ENCODE data around the gene ANGPTL1.

Gene ANGPTL1

GRCh38 chr1:178802873-178803272, 68.0 kb downstream of the ANGPTL1 start:
- DNase-seq (ENCODE audit: low read depth), result no peak
- H3K4me3 ChIP-seq (replicated peaks; ENCODE audit: low read depth, low read length), result no peak overlapping the region
- TF ChIP-seq, protein P1, sequence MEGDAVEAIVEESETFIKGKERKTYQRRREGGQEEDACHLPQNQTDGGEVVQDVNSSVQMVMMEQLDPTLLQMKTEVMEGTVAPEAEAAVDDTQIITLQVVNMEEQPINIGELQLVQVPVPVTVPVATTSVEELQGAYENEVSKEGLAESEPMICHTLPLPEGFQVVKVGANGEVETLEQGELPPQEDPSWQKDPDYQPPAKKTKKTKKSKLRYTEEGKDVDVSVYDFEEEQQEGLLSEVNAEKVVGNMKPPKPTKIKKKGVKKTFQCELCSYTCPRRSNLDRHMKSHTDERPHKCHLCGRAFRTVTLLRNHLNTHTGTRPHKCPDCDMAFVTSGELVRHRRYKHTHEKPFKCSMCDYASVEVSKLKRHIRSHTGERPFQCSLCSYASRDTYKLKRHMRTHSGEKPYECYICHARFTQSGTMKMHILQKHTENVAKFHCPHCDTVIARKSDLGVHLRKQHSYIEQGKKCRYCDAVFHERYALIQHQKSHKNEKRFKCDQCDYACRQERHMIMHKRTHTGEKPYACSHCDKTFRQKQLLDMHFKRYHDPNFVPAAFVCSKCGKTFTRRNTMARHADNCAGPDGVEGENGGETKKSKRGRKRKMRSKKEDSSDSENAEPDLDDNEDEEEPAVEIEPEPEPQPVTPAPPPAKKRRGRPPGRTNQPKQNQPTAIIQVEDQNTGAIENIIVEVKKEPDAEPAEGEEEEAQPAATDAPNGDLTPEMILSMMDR (IDR thresholded peaks at IDR 0.05; ENCODE audit: low read length, missing control alignments), result no peak
